ENCODE measurements around the gene CASTOR1. TPM values are rescaled to one million over a fixed set of nuclear protein-coding genes. Genes with fewer than 3 reads are reported as not detected.

The CASTOR1 gene
- total RNA-seq, 1 donor from 2014 or later: 15.9 TPM

DNA sequence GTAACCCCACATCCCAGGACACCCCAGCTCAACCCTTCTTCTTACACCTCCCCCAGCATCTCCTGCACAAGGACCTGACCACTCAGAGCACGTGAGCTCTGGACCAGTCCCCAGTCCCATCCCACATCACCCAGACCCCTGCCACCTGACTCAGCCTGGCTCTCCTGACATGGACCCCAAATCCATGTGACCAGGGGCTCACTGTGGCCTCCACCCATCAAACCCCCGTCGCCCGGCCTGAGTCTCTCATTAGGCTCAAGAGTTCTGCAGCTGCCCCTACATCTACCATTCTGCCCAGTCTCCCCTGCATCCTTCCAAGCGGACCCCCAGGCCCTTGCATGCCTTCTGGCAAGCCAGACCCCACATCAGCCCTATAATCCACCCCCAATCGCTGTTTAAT is 40.8 kb downstream of the CASTOR1 start:
- DNase-seq (no peak), ATAC-seq (no peak)
- intact Hi-C loops (cut with DNase I): no loop called here
- peaks cover 11% of the 10 kb centered on the region for H3K27me3 ChIP-seq
- TF ChIP-seq, protein P1, sequence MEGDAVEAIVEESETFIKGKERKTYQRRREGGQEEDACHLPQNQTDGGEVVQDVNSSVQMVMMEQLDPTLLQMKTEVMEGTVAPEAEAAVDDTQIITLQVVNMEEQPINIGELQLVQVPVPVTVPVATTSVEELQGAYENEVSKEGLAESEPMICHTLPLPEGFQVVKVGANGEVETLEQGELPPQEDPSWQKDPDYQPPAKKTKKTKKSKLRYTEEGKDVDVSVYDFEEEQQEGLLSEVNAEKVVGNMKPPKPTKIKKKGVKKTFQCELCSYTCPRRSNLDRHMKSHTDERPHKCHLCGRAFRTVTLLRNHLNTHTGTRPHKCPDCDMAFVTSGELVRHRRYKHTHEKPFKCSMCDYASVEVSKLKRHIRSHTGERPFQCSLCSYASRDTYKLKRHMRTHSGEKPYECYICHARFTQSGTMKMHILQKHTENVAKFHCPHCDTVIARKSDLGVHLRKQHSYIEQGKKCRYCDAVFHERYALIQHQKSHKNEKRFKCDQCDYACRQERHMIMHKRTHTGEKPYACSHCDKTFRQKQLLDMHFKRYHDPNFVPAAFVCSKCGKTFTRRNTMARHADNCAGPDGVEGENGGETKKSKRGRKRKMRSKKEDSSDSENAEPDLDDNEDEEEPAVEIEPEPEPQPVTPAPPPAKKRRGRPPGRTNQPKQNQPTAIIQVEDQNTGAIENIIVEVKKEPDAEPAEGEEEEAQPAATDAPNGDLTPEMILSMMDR (IDR thresholded peaks at IDR 0.05): no peak
- H3K9me3 ChIP-seq: no peaks in the 10 kb centered on the region
- H3K36me3 ChIP-seq: no peaks in the 10 kb centered on the region
- no peak overlapping the region for H3K27ac ChIP-seq
- peaks cover 27% of the 10 kb centered on the region for H3K4me1 ChIP-seq
- H3K4me3 ChIP-seq: no peak overlapping the region

DNA sequence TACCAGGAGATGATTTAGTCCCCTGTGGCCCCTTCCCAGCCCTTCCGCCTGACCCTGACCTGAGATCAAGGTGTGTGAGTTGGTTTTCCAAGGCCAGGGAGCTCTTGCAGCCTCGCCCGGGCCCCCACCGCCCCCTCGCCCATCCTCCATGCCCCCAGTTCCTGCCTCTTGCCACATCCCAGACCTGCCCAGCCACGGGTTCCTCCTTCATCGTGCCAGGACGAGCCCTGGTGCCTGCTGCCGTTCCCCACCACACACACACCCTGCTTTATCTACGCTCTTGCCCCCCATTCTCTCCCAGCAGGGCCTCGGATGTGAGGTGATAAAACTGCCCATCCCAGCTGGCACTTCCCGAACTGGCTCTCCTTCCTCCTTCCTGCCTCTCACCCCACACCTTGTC is 41.3 kb downstream of the CASTOR1 start:
- DNase-seq (no peak), ATAC-seq (no peak)
- Histone ChIP-seq H3K27ac (no peak overlapping the region), H3K4me1 (peaks cover 22% of the 10 kb centered on the region), H3K4me3 (no peak overlapping the region), H3K36me3 (no peaks in the 10 kb centered on the region), H3K27me3 (peaks cover 11% of the 10 kb centered on the region), H3K9me3 (no peaks in the 10 kb centered on the region)
- intact Hi-C loops (cut with DNase I): no loop called here
- TF ChIP-seq, protein P1 (IDR thresholded peaks at IDR 0.05): no peak

GRCh38 chr22:30247561-30247960 is 41.7 kb downstream of the CASTOR1 start:
- intact Hi-C loops (cut with DNase I): no loop called here
- ATAC-seq: no peak
- no peaks in the 10 kb centered on the region for H3K36me3 ChIP-seq
- no peak overlapping the region for H3K4me3 ChIP-seq
- no peaks in the 10 kb centered on the region for H3K9me3 ChIP-seq
- peaks cover 11% of the 10 kb centered on the region for H3K27me3 ChIP-seq
- no peak overlapping the region for H3K27ac ChIP-seq
- H3K4me1 ChIP-seq: peaks cover 18% of the 10 kb centered on the region
- DNase-seq: no peak
- TF ChIP-seq, protein P1 (IDR thresholded peaks at IDR 0.05): no peak

DNA sequence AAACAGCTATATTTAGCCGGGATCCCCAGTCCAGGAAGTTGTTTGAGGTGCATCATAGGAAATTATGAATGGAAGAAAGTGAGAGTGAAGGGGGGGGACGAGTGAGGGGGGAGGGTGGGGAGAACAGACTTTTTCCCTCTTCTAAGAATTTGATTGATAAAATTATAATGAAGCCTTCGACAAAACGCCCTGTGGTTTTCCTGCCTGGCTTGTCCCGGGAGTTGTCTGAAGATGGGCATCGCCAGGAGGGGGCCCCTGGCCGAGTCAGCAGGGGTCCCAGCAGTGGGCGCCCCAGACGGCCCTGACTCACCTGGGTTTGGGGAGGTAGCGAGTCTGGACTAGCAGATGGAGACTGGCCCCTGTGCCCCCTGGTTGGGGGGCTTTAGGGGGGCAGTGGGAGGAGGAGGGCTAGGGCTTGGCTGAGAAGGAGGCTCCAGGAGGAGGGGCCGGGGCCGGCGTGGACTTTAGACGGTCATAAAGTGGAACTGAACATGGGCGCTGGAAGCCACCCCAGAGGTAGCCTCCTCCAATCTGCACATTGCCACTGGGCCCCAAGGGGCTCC is 42.4 kb downstream of the CASTOR1 start:
- intact Hi-C loops (cut with DNase I): no loop called here
- peak overlapping the region; percentile 42 for H3K27ac ChIP-seq
- peak overlapping the region; percentile 54 for H3K4me3 ChIP-seq
- ATAC-seq (no peak), DNase-seq (no peak)
- peaks cover 11% of the 10 kb centered on the region for H3K27me3 ChIP-seq
- H3K4me1 ChIP-seq: peaks cover 16% of the 10 kb centered on the region
- TF ChIP-seq, protein P1 (IDR thresholded peaks at IDR 0.05): no peak
- no peaks in the 10 kb centered on the region for H3K9me3 ChIP-seq
- H3K36me3 ChIP-seq: no peaks in the 10 kb centered on the region

DNA sequence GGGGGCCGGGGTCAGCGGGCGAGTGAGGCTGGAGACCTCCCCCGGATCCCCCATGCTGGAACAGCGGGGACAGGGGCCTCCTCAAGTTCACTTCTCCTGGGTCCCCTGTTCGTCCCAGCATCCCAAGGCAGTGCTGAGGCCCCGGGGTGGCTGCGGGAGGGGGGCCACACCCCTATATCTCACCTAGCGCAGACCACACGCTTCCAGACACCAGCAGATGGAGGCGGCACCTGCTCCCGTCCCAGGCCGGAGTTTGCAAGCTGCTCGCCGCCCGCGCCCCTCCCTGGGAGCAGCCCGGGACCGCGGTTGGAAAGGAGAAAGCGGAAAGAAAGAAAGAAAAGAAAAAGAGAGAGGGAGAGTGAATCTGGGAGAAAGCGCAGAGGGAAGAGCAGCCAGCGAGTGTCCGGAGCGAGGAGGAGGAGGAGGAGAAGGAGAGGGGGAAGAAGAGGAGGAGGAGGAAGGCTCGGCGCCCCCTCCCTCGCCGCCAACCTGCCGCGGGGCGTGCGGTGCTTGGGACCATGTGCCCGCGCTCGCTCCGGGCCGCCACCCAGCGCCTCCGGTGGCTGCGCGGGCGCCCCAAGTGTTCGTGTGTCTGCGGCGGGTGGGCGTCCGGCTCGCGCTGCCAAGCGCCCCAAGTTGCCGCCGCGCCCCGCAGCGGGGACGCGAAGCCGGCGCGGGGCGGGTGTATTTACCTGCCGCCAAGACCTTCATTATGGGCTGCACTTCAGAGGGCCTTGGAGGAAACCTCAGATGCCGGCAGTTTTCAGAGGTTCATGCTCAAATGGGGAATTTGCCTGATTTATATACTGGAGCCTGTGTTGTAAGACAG is 43.1 kb downstream of the CASTOR1 start, which contains the start of gene LIF:
LIF (minus strand) TSS at position 775 of the 829 bp plus-strand sequence; CDS start at position 711, 64 bp downstream.
- no peak for DNase-seq
- Histone ChIP-seq H3K4me1 (peaks cover 16% of the 10 kb centered on the region), H3K27ac (peak within 1 kb of the TSS; percentile 42), H3K27me3 (peaks cover 11% of the 10 kb centered on the region), H3K4me3 (peak within 1 kb of the TSS; percentile 54), H3K36me3 (no peaks in the 10 kb centered on the region), H3K9me3 (no peaks in the 10 kb centered on the region)
- intact Hi-C loops (cut with DNase I): no loop called here
- TF ChIP-seq, protein P1 (IDR thresholded peaks at IDR 0.05): peak; percentile 17
- ATAC-seq: peak; percentile 42
